Brain microvascular endothelial cell (primary cell): ENCODE results near the gene AUTS2.

Experiments used
- DNase-seq: peaks from one replicate; pipeline ENCODE4 v3.0.0-alpha.2; 2020
- H3K27ac ChIP-seq: fragments of 250-450 bp; sonication (Bioruptor Pico); 2 replicates; pipeline ENCODE4 v1.5.1; 2020; ENCODE audit warnings: mild to moderate bottlenecking, moderate library complexity
- H3K27me3 ChIP-seq: fragments of 250-450 bp; sonication (Bioruptor Pico); replicated peaks from 2 replicates; pipeline ENCODE4 v1.5.1; 2020; ENCODE audit warnings: mild to moderate bottlenecking
- H3K36me3 ChIP-seq: fragments of 250-450 bp; sonication (Bioruptor Pico); replicated peaks from 2 replicates; pipeline ENCODE4 v1.5.1; 2020; ENCODE audit warnings: mild to moderate bottlenecking
- H3K4me3 ChIP-seq: 2 replicates; pipeline ENCODE4 v1.5.1; 2011; ENCODE audit warnings: low read depth, mild to moderate bottlenecking, control low read depth, low read length, moderate library complexity
- in situ Hi-C: cut with HindIII; loops from 2 replicates; pipeline ENCODE4 v1.10.0; 2017; ENCODE audit warnings: low sequenced_read_pairs, low pct_ligation_motif_present
- TF ChIP-seq, protein P1 (sequence below): IDR thresholded peaks from 2 replicates; pipeline ENCODE4 v1.5.1; 2011; ENCODE audit warnings: low read depth, mild to moderate bottlenecking, moderate library complexity, low read length, control low read depth, inconsistent platforms; ENCODE audit errors: missing control alignments

The AUTS2 gene

DNA sequence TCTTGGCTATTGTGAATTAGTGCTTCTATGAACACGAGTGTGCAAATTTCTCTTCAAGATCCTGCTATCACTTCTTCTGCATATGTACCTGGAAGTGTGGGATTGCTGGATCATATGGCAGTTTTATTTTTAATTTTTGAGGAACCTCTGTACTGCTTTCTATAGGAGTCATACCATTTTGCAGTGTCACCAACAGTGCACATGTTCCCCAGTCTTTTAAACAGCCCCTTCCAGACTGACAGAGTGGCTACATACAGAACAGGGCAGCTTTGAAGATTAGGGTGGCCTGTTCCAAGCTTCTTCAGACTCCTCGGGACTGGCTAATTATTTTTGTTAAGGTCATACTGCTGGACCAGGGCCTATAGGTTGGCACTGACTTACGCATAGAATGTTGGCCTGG is 82.9 kb downstream of the AUTS2 start:
- H3K27me3 ChIP-seq: no peaks in the 10 kb centered on the region
- H3K4me3 ChIP-seq: no peak overlapping the region
- no peaks in the 10 kb centered on the region for H3K36me3 ChIP-seq
- TF ChIP-seq, protein P1, sequence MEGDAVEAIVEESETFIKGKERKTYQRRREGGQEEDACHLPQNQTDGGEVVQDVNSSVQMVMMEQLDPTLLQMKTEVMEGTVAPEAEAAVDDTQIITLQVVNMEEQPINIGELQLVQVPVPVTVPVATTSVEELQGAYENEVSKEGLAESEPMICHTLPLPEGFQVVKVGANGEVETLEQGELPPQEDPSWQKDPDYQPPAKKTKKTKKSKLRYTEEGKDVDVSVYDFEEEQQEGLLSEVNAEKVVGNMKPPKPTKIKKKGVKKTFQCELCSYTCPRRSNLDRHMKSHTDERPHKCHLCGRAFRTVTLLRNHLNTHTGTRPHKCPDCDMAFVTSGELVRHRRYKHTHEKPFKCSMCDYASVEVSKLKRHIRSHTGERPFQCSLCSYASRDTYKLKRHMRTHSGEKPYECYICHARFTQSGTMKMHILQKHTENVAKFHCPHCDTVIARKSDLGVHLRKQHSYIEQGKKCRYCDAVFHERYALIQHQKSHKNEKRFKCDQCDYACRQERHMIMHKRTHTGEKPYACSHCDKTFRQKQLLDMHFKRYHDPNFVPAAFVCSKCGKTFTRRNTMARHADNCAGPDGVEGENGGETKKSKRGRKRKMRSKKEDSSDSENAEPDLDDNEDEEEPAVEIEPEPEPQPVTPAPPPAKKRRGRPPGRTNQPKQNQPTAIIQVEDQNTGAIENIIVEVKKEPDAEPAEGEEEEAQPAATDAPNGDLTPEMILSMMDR: no peak
- no peak overlapping the region for H3K27ac ChIP-seq
- in situ Hi-C loops: no loop called here
- no peak for DNase-seq

DNA sequence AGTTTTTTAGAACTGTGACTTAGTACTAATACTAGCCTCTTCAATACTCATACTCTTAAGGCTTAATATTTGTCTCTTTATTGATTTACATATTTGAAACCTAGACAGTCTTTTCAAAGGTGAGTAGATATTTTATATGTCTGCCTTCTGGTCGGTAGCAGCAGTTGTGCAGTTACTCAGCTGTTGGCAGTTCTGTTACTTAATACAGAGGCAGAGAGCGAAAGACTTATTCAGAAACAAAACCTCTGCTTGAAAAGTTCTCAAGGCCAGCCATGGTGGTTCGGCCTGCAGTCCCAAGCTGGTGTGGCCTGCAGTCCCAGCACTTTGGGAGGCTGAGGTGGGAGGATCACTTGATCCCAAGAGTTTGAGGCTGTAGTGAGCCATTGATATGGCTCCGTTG is 84.2 kb downstream of the AUTS2 start:
- Histone ChIP-seq H3K27me3 (no peaks in the 10 kb centered on the region), H3K36me3 (no peaks in the 10 kb centered on the region), H3K4me3 (no peak overlapping the region), H3K27ac (no peak overlapping the region)
- TF ChIP-seq, protein P1: no peak
- no peak for DNase-seq
- in situ Hi-C loops: no loop called here

DNA sequence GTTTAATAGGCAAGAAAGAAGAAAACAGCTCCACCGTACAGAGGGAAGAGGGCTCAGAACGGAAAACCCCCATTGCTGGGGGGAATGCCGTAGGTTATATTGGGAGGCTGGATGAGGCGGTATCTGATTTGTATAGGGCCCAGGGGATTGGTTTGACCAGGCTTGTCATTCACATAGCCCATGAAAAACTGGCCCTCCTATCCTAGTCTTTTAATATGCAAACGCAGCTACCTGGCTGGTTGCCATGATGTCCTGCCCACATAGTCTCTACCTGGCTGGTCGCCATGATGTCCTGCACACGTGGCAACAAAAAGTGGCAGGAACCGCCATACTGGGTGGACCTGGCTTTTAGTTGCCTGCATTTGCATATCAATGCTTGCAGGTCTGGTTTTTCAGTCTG is 84.7 kb downstream of the AUTS2 start:
- in situ Hi-C loops: no loop called here
- DNase-seq: no peak
- TF ChIP-seq, protein P1: no peak
- H3K27ac ChIP-seq: no peak overlapping the region
- no peaks in the 10 kb centered on the region for H3K27me3 ChIP-seq
- H3K4me3 ChIP-seq: no peak overlapping the region
- no peaks in the 10 kb centered on the region for H3K36me3 ChIP-seq

DNA sequence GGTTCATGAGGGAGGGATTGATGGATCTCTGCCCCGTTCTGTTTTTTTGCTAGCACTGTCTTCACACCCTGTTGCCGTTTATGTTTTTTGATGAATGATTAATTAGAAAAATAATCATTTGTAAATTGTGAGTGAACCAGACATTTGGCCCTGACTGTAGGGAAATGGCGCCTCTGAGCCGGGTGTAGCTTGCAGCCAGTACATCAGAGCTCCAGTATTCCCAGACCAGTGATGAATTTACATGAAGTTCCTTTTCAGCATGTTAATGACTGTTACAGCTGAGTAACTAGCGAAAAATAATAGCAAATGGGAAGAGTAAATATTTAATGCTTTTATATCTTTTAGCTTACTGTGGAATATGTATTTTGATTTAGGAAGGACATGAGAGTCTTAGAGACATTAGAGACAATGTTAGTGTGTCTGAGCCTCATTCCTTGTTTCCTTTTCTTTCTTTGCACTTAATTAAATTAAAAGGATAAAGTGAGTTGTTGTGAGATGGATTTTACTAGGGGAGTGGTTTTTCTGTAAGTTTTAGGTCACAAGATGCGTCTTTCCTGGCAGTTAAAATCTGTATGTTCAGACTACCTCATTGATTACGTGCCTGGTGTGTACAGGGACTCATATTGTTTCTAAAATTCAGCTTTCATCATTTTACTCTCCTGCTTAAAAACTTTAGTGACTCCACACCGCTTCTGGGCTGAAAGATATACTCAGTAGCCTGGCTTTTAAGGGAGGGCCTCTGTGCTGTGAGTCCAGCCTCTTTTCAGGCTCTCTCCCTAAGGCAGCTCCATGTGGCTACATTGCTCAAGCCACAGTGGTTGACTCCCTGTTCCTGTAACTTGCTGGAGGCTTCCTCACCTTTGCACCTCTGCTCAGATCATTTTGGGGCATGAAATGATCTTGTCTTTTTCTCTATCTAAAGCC is 86.4 kb downstream of the AUTS2 start:
- Histone ChIP-seq H3K4me3 (no peak overlapping the region), H3K36me3 (no peaks in the 10 kb centered on the region), H3K27me3 (no peaks in the 10 kb centered on the region), H3K27ac (no peak overlapping the region)
- DNase-seq: no peak
- in situ Hi-C loops: no loop called here
- TF ChIP-seq, protein P1: no peak

DNA sequence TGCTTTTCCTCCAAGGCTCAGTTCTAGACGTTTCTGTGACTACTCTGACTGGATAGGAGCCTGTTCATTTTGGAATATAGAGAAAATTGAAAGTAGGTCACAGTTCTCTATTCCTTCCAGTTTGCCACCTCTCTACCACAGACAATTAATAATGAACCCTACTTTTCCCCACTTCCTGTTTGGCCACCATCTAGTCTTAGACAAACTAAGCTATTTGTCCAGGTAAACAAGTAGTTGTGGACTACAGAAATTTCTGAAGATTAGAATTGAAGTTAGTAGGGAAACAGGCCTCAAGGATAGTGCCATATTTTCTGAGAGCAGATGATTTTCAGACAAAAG is 87.0 kb downstream of the AUTS2 start:
- Histone ChIP-seq H3K27ac (no peak overlapping the region), H3K4me3 (no peak overlapping the region), H3K36me3 (no peaks in the 10 kb centered on the region), H3K27me3 (no peaks in the 10 kb centered on the region)
- no peak for DNase-seq
- in situ Hi-C loops: no loop called here
- TF ChIP-seq, protein P1: no peak

DNA sequence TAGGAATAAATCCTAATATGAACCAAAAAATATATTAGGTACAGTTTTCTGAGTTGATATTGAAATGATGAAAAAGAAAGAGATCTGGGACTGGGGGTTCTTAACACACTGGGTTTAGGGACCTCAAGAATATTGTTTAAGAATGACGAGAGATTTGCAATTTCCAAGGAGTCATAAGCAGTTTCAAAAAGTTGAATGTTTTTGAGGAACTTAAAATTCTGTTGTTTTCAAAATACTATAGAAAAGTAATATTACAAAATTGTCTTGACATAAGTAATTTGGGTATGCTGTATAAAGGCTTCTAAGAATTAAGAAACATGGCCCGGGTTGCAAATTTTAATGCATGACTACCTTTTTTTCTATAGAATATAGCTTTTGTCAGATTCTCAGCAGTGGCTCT is 88.1 kb downstream of the AUTS2 start:
- H3K4me3 ChIP-seq: no peak overlapping the region
- TF ChIP-seq, protein P1: no peak
- no peaks in the 10 kb centered on the region for H3K27me3 ChIP-seq
- in situ Hi-C loops: no loop called here
- no peaks in the 10 kb centered on the region for H3K36me3 ChIP-seq
- DNase-seq: no peak
- H3K27ac ChIP-seq: no peak overlapping the region
